Parathyroid adenoma (tissue), 2 donors: Measurements from ENCODE around the gene ADGRA3.

ENCODE experiments used
- H2AFZ ChIP-seq: fragments of 300-600 bp; sonication (generic); one replicate; pipeline ENCODE4 v1.7.0; 2017; ENCODE audit warnings: antibody characterized with exemption, mild to moderate bottlenecking
- H3K27ac ChIP-seq: fragments of 300-600 bp; sonication (generic); one replicate; pipeline ENCODE4 v1.7.0; 2017
- H3K27me3 ChIP-seq: fragments of 300-600 bp; sonication (generic); one replicate; pipeline ENCODE4 v1.7.0; 2017; ENCODE audit warnings: low read length; ENCODE audit not compliant: control insufficient read depth, insufficient read depth
- H3K36me3 ChIP-seq: fragments of 300-600 bp; sonication (generic); one replicate; pipeline ENCODE4 v1.7.0; 2017; ENCODE audit warnings: low read length; ENCODE audit not compliant: control insufficient read depth, insufficient read depth
- H3K4me1 ChIP-seq: fragments of 300-600 bp; sonication (generic); one replicate; pipeline ENCODE4 v1.7.0; 2017; ENCODE audit warnings: control low read depth
- H3K4me2 ChIP-seq: fragments of 300-600 bp; sonication (generic); one replicate; pipeline ENCODE4 v1.7.0; 2017; ENCODE audit warnings: low read length
- H3K4me3 ChIP-seq: fragments of 300-600 bp; sonication (generic); one replicate; pipeline ENCODE4 v1.7.0; 2017; ENCODE audit warnings: low read depth, low read length
- H3K79me2 ChIP-seq: fragments of 300-600 bp; sonication (generic); one replicate; pipeline ENCODE4 v1.7.0; 2017; ENCODE audit warnings: control low read depth
- H3K9ac ChIP-seq: fragments of 300-600 bp; sonication (generic); one replicate; pipeline ENCODE4 v1.7.0; 2017; ENCODE audit warnings: mild to moderate bottlenecking
- H3K9me3 ChIP-seq: fragments of 300-600 bp; sonication (generic); one replicate; pipeline ENCODE4 v1.7.0; 2017; ENCODE audit warnings: low read length; ENCODE audit not compliant: control insufficient read depth
- TF ChIP-seq, protein P1 (sequence below): fragments of 300-600 bp; sonication (generic); IDR thresholded peaks from one replicate; pipeline ENCODE4 v1.7.0; 2017; ENCODE audit warnings: antibody characterized with exemption, mild to moderate bottlenecking
- donor health status: primary hyperparathyroidism.

Gene ADGRA3

DNA sequence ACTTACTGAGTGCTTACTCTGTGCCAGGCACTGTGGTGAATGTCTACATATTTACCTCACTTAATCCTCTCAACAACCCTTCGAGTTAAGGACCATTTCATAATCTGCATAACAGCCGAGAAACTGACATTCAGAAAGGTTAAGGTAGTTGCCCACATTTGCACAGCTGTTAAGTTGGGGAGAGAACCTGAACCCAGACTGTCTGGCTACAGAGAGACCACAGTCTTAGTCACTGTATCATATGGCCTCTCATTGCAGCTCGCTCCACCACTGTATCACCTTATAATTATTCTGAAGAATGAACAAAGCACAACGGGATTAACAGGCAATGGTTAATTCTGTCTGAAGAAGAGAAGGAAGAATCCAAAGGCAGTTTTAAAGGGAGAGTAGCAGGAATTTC, 98.5 kb downstream of the ADGRA3 start:
- no peak overlapping the region for H3K9ac ChIP-seq
- no peaks in the 10 kb centered on the region for H3K79me2 ChIP-seq
- no peak overlapping the region for H3K4me3 ChIP-seq
- no peak overlapping the region for H3K27ac ChIP-seq
- no peak overlapping the region for H3K4me2 ChIP-seq
- H2AFZ ChIP-seq: no peak overlapping the region
- H3K36me3 ChIP-seq: no peaks in the 10 kb centered on the region
- no peaks in the 10 kb centered on the region for H3K9me3 ChIP-seq
- TF ChIP-seq, protein P1, sequence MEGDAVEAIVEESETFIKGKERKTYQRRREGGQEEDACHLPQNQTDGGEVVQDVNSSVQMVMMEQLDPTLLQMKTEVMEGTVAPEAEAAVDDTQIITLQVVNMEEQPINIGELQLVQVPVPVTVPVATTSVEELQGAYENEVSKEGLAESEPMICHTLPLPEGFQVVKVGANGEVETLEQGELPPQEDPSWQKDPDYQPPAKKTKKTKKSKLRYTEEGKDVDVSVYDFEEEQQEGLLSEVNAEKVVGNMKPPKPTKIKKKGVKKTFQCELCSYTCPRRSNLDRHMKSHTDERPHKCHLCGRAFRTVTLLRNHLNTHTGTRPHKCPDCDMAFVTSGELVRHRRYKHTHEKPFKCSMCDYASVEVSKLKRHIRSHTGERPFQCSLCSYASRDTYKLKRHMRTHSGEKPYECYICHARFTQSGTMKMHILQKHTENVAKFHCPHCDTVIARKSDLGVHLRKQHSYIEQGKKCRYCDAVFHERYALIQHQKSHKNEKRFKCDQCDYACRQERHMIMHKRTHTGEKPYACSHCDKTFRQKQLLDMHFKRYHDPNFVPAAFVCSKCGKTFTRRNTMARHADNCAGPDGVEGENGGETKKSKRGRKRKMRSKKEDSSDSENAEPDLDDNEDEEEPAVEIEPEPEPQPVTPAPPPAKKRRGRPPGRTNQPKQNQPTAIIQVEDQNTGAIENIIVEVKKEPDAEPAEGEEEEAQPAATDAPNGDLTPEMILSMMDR: no peak
- H3K4me1 ChIP-seq: no peaks in the 10 kb centered on the region
- no peaks in the 10 kb centered on the region for H3K27me3 ChIP-seq

DNA sequence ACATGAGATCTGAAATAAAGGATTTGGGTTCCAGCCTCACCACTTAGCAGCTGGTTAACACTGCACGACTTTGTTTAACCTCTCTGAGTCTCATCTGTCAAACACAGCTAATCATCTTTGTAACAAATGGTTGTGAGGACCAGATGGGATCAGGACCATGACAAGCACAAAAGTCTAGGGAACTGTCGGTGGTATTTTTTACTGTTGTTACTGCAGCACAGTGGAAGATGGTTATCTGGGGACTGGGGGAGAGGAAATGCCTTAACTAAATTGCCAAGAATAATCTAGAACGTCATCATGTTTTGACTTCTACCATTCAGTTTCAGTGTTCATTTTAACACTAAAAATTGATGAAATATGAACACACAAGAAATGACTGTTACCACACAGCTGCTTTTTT, 99.5 kb downstream of the ADGRA3 start:
- Histone ChIP-seq H2AFZ (no peak overlapping the region), H3K4me1 (no peaks in the 10 kb centered on the region), H3K4me2 (no peak overlapping the region), H3K27me3 (no peaks in the 10 kb centered on the region), H3K4me3 (no peak overlapping the region), H3K9ac (no peak overlapping the region), H3K36me3 (no peaks in the 10 kb centered on the region), H3K27ac (no peak overlapping the region), H3K79me2 (no peaks in the 10 kb centered on the region), H3K9me3 (no peaks in the 10 kb centered on the region)
- TF ChIP-seq, protein P1: no peak

DNA sequence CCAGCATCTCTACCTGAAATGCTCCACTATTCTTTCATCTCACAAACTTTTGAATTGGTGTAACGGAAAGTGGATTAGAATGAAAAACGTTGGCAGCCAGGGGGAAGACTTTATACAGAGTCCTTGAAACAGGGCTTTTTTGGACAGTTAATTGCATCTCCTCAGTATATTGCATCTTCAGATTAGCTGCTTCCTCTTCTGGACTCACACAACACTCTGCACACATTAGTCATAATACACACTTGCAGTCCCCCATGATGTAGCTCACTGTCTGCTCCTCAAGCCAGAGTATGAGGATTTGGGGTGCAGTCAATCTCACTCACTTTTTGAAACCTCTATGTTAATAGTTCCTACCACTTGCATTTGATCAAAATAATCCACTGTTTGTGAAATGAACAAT, 101.0 kb downstream of the ADGRA3 start:
- H3K4me1 ChIP-seq: no peaks in the 10 kb centered on the region
- H3K27ac ChIP-seq: no peak overlapping the region
- TF ChIP-seq, protein P1: no peak
- no peaks in the 10 kb centered on the region for H3K27me3 ChIP-seq
- no peaks in the 10 kb centered on the region for H3K9me3 ChIP-seq
- no peaks in the 10 kb centered on the region for H3K79me2 ChIP-seq
- no peak overlapping the region for H3K4me3 ChIP-seq
- H3K36me3 ChIP-seq: no peaks in the 10 kb centered on the region
- no peak overlapping the region for H3K4me2 ChIP-seq
- H2AFZ ChIP-seq: no peak overlapping the region
- H3K9ac ChIP-seq: no peak overlapping the region

DNA sequence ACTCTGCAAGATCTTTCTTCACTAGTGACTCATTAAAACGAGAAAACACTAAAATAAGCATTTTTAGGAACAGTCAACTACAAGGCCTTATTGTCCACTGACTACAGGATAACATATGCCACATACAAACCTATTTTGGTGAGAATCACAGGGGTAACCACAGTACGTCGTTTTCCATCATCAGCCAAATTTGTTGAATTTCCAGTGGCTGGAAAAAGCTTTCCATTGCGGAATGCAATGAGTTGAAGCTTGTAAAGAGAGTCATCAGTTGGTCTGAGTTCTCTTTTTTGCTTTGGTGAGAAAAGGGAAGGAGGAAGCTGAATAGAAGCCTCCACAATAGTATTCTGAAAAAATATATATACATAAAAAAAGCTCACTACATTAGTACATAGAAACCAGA, 102.4 kb downstream of the ADGRA3 start:
- H3K36me3 ChIP-seq: no peaks in the 10 kb centered on the region
- no peaks in the 10 kb centered on the region for H3K27me3 ChIP-seq
- H3K4me1 ChIP-seq: no peaks in the 10 kb centered on the region
- H2AFZ ChIP-seq: no peak overlapping the region
- no peak overlapping the region for H3K9ac ChIP-seq
- H3K9me3 ChIP-seq: no peaks in the 10 kb centered on the region
- H3K27ac ChIP-seq: no peak overlapping the region
- H3K4me3 ChIP-seq: no peak overlapping the region
- TF ChIP-seq, protein P1: no peak
- no peaks in the 10 kb centered on the region for H3K79me2 ChIP-seq
- H3K4me2 ChIP-seq: no peak overlapping the region

DNA sequence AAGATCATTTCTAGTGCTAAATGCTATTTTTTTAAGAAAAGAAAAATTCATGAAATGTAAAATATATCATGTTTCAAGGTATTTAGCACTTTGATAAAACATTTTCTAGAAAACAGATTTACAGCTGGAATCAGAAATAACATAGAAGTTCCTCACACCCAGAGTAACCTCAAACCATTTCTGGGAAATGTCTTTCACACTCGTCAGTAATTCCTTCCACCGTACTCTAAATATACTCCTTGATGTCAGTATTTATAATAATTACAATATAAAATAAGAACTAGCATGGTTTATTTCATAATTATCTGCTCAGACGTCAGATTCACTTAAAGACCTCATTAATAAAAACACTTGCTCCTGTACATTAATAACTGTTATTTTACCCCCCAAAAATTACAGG, 103.9 kb downstream of the ADGRA3 start:
- Histone ChIP-seq H3K4me1 (no peaks in the 10 kb centered on the region), H3K4me3 (no peak overlapping the region), H3K79me2 (no peaks in the 10 kb centered on the region), H3K4me2 (no peak overlapping the region), H3K27ac (no peak overlapping the region), H2AFZ (no peak overlapping the region), H3K9me3 (no peaks in the 10 kb centered on the region), H3K36me3 (no peaks in the 10 kb centered on the region), H3K27me3 (no peaks in the 10 kb centered on the region), H3K9ac (no peak overlapping the region)
- TF ChIP-seq, protein P1: no peak
